Measurements from ENCODE around the gene TEN1.
A peak's percentile ranks its signal among the peaks of the same experiment; 100 is the strongest.

TEN1 gene

DNA sequence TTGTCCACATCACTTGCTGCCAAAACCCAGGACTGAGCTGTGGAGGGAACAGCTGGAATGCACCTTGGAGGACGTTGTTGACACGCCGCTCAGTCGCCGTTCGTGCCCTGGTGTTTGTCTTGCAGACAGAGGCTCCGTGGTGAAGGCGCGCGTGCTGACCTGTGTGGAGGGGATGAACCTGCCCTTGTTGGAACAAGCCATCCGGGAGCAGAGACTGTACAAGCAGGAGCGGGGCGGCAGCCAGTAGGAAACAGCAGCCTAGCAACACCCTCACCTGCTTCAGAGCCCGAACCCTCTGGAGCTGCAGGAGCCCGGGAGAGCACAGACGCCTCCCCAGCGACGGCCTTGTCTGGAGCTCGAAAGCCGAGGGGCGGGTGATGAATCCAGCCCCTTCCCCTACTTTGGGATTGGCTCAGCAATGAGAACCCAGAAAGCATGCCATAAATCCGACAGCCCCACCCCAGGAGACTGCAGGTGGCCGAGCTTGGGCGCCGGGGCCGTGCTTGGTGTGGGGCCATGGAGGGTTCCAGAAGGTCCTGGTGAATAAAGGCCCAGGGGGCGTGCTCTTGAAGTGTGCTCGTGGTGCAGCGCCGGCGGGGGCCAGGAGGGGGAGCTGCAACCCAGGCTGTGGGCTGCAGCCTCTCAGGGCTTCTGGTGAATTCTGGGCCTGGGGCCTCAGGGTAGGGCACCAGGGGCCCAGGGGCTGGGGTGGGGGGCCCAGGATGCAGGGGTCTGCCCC is 21.1 kb downstream of the TEN1 start:
- H3K4me3 ChIP-seq (ENCODE audit: insufficient read depth, low read length, poor library complexity, severe bottlenecking) = no peak overlapping the region
- TF ChIP-seq EZH2phosphoT487 (conservative IDR thresholded peaks at IDR 0.05; ENCODE audit: low read length) = no peak
- TF ChIP-seq, protein P1, sequence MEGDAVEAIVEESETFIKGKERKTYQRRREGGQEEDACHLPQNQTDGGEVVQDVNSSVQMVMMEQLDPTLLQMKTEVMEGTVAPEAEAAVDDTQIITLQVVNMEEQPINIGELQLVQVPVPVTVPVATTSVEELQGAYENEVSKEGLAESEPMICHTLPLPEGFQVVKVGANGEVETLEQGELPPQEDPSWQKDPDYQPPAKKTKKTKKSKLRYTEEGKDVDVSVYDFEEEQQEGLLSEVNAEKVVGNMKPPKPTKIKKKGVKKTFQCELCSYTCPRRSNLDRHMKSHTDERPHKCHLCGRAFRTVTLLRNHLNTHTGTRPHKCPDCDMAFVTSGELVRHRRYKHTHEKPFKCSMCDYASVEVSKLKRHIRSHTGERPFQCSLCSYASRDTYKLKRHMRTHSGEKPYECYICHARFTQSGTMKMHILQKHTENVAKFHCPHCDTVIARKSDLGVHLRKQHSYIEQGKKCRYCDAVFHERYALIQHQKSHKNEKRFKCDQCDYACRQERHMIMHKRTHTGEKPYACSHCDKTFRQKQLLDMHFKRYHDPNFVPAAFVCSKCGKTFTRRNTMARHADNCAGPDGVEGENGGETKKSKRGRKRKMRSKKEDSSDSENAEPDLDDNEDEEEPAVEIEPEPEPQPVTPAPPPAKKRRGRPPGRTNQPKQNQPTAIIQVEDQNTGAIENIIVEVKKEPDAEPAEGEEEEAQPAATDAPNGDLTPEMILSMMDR (IDR thresholded peaks at IDR 0.05; ENCODE audit: insufficient read depth, low read length, poor library complexity, severe bottlenecking) = peak; percentile 83
- no peak overlapping the region for H3K4me2 ChIP-seq (ENCODE audit: low read depth, low read length, poor library complexity, severe bottlenecking)
- H3K27ac ChIP-seq (ENCODE audit: low read depth, low read length) = no peak overlapping the region
- no peaks in the 10 kb centered on the region for H3K36me3 ChIP-seq (ENCODE audit: low read length)
- H3K79me2 ChIP-seq (ENCODE audit: insufficient read depth, low read length) = no peaks in the 10 kb centered on the region
- H2AFZ ChIP-seq (ENCODE audit: low read depth, low read length, severe bottlenecking) = no peak overlapping the region
- H3F3A ChIP-seq (ENCODE audit: insufficient read depth) = no peaks in the 10 kb centered on the region
- H3K27me3 ChIP-seq (ENCODE audit: low read length) = no peaks in the 10 kb centered on the region
- H3K9me2 ChIP-seq (replicated peaks; ENCODE audit: insufficient read depth, low read length) = no peaks in the 10 kb centered on the region
- H3K9ac ChIP-seq (ENCODE audit: low read length) = no peak overlapping the region
- no peaks in the 10 kb centered on the region for H3K9me3 ChIP-seq (ENCODE audit: insufficient read depth, low read length)
- no peaks in the 10 kb centered on the region for H4K20me1 ChIP-seq (ENCODE audit: low read depth, low read length)

DNA sequence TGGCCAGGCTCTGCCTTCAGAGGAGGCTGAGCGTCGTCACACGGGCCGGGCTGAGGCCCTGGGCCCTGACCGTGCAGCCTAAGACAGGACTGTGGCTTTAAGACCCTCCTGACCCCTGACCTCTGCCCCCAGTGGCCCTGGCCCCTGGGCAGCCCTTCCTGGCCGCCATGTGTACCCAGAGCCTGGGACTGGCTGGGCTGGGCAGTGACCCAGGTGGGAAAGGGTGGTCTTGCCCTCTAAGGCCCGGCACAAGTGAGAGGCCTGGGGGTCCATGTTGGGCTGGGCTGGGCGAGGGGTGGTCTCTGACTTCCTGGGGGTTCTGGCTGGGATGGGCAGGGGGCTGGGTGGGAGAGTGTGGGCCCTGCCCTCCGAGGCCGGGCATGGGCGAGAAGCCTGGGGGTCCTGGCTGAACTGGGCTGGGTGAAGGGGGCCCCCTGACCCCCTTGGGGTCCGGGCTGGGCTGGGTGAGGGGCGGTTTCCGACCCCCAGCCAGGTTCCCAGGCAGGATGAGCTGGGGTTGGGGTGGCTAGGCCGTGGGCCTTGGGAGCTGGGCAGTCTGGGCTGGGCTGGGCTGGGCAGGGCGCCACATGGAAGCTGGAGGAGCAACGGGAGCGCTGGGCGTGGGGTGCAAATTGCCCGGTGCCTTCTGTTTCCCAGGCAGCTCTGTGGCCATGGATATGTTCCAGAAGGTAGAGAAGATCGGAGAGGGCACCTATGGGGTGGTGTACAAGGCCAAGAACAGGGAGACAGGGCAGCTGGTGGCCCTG is 21.9 kb downstream of the TEN1 start, which contains the start of gene CDK3:
Gene CDK3, plus strand, starts transcription at position 101 of the 767 bp plus-strand sequence. Its CDS starts 571 bp downstream, at position 672.
- Histone ChIP-seq H3K9ac (ENCODE audit: low read length) (no peak within 1 kb of the TSS), H3K4me2 (ENCODE audit: low read depth, low read length, poor library complexity, severe bottlenecking) (no peak within 1 kb of the TSS), H3K9me3 (ENCODE audit: insufficient read depth, low read length) (no peaks in the 10 kb centered on the region), H2AFZ (ENCODE audit: low read depth, low read length, severe bottlenecking) (no peak within 1 kb of the TSS), H3K4me3 (ENCODE audit: insufficient read depth, low read length, poor library complexity, severe bottlenecking) (no peak within 1 kb of the TSS), H3K27ac (ENCODE audit: low read depth, low read length) (no peak within 1 kb of the TSS), H3K27me3 (ENCODE audit: low read length) (no peaks in the 10 kb centered on the region), H3K79me2 (ENCODE audit: insufficient read depth, low read length) (no peaks in the 10 kb centered on the region), H3K36me3 (ENCODE audit: low read length) (no peaks in the 10 kb centered on the region), H3K9me2 (replicated peaks; ENCODE audit: insufficient read depth, low read length) (no peaks in the 10 kb centered on the region), H3F3A (ENCODE audit: insufficient read depth) (no peaks in the 10 kb centered on the region), H4K20me1 (ENCODE audit: low read depth, low read length) (no peaks in the 10 kb centered on the region)
- TF ChIP-seq, protein P1 (IDR thresholded peaks at IDR 0.05; ENCODE audit: insufficient read depth, low read length, poor library complexity, severe bottlenecking) = no peak
- no peak for TF ChIP-seq EZH2phosphoT487 (conservative IDR thresholded peaks at IDR 0.05; ENCODE audit: low read length)

DNA sequence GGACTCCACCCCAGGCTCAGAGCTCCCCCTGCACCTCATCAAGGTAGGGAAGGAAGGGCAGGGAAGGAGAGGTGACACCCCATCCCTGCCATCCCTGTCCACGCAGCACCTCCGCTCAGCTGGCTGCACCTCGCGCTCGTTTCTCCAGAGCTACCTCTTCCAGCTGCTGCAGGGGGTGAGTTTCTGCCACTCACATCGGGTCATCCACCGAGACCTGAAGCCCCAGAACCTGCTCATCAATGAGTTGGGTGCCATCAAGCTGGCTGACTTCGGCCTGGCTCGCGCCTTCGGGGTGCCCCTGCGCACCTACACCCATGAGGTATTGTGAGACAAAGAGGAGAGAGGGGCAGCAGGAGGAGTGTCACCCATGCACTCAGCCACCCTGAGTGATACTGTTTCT is 23.1 kb downstream of the TEN1 start:
- no peak overlapping the region for H3K9ac ChIP-seq (ENCODE audit: low read length)
- H3K36me3 ChIP-seq (ENCODE audit: low read length) = no peaks in the 10 kb centered on the region
- H3K79me2 ChIP-seq (ENCODE audit: insufficient read depth, low read length) = no peaks in the 10 kb centered on the region
- no peaks in the 10 kb centered on the region for H3K27me3 ChIP-seq (ENCODE audit: low read length)
- H3K9me3 ChIP-seq (ENCODE audit: insufficient read depth, low read length) = no peaks in the 10 kb centered on the region
- no peaks in the 10 kb centered on the region for H3F3A ChIP-seq (ENCODE audit: insufficient read depth)
- no peak overlapping the region for H3K4me2 ChIP-seq (ENCODE audit: low read depth, low read length, poor library complexity, severe bottlenecking)
- TF ChIP-seq, protein P1 (IDR thresholded peaks at IDR 0.05; ENCODE audit: insufficient read depth, low read length, poor library complexity, severe bottlenecking) = no peak
- no peak for TF ChIP-seq EZH2phosphoT487 (conservative IDR thresholded peaks at IDR 0.05; ENCODE audit: low read length)
- no peak overlapping the region for H3K27ac ChIP-seq (ENCODE audit: low read depth, low read length)
- H3K9me2 ChIP-seq (replicated peaks; ENCODE audit: insufficient read depth, low read length) = no peaks in the 10 kb centered on the region
- H4K20me1 ChIP-seq (ENCODE audit: low read depth, low read length) = no peaks in the 10 kb centered on the region
- no peak overlapping the region for H2AFZ ChIP-seq (ENCODE audit: low read depth, low read length, severe bottlenecking)
- H3K4me3 ChIP-seq (ENCODE audit: insufficient read depth, low read length, poor library complexity, severe bottlenecking) = no peak overlapping the region

Measured in SU-DHL-6 (cell line).